ENCODE data around the gene TMEM214.
"Not testable (repeated sequence)": the region's sequence is repeated elsewhere in the genome, so short reads cannot be mapped to it uniquely, and the experiment has no call there.

GRCh38 chr2:27075566-27075871 lies 42.8 kb downstream of the TMEM214 start:
- not testable (repeated sequence) for TF ChIP-seq EZH2phosphoT487 (IDR thresholded peaks at IDR 0.05; ENCODE audit: insufficient read depth, low read depth); EZH2 (IDR thresholded peaks at IDR 0.05; ENCODE audit: insufficient read depth, poor library complexity, severe bottlenecking)
